HEK293 (cell line): Measurements from ENCODE around the gene PTPRCAP.

Experiments used
- CTCF ChIP-seq: fragments of 450-650 bp; formaldehyde crosslinking; IDR thresholded peaks from 2 replicates; pipeline ENCODE4 v1.5.1; 2016; ENCODE audit warnings: missing biosample characterization, missing genetic modification characterization
- OVOL3 ChIP-seq: fragments of 450-650 bp; formaldehyde crosslinking; IDR thresholded peaks from 2 replicates; pipeline ENCODE4 v1.5.1; 2016; ENCODE audit warnings: missing biosample characterization, missing genetic modification characterization
- TCF7L2 ChIP-seq: IDR thresholded peaks from 2 replicates; pipeline ENCODE4 v1.6.1; 2011; ENCODE audit warnings: low read depth, mild to moderate bottlenecking, inconsistent platforms, low read length, moderate library complexity, borderline replicate concordance
- YY1 ChIP-seq: fragments of 450-650 bp; formaldehyde crosslinking; IDR thresholded peaks from 2 replicates; pipeline ENCODE4 v1.5.1; 2018; ENCODE audit warnings: missing biosample characterization, missing genetic modification characterization
- ZBTB48 ChIP-seq: fragments of 450-650 bp; formaldehyde crosslinking; IDR thresholded peaks from 2 replicates; pipeline ENCODE4 v1.5.1; 2016; ENCODE audit warnings: missing biosample characterization, missing genetic modification characterization
- ZNF132 ChIP-seq: fragments of 450-650 bp; formaldehyde crosslinking; IDR thresholded peaks from 2 replicates; pipeline ENCODE4 v1.5.1; 2017; ENCODE audit warnings: missing biosample characterization, missing genetic modification characterization, borderline replicate concordance
- ZNF140 ChIP-seq: fragments of 450-650 bp; formaldehyde crosslinking; IDR thresholded peaks from 2 replicates; pipeline ENCODE4 v1.5.1; 2016; ENCODE audit warnings: missing biosample characterization, missing genetic modification characterization
- ZNF157 ChIP-seq: fragments of 450-650 bp; formaldehyde crosslinking; IDR thresholded peaks from 2 replicates; pipeline ENCODE4 v1.5.1; 2016; ENCODE audit warnings: missing biosample characterization, missing genetic modification characterization
- ZNF248 ChIP-seq: fragments of 450-650 bp; formaldehyde crosslinking; IDR thresholded peaks from 2 replicates; pipeline ENCODE4 v1.5.1; 2017; ENCODE audit warnings: missing biosample characterization, missing genetic modification characterization
- ZNF302 ChIP-seq: fragments of 450-650 bp; formaldehyde crosslinking; IDR thresholded peaks from 2 replicates; pipeline ENCODE4 v1.5.1; 2016; ENCODE audit warnings: missing biosample characterization, missing genetic modification characterization, low read depth
- ZNF324 ChIP-seq: fragments of 450-650 bp; formaldehyde crosslinking; IDR thresholded peaks from 2 replicates; pipeline ENCODE4 v1.5.1; 2016; ENCODE audit warnings: missing biosample characterization, missing genetic modification characterization
- ZNF404 ChIP-seq: fragments of 450-650 bp; formaldehyde crosslinking; IDR thresholded peaks from 2 replicates; pipeline ENCODE4 v1.5.1; 2017; ENCODE audit warnings: missing biosample characterization, missing genetic modification characterization
- ZNF48 ChIP-seq: fragments of 450-650 bp; formaldehyde crosslinking; IDR thresholded peaks from 2 replicates; pipeline ENCODE4 v1.5.1; 2016; ENCODE audit warnings: missing biosample characterization, missing genetic modification characterization
- ZSCAN4 ChIP-seq: fragments of 450-650 bp; formaldehyde crosslinking; IDR thresholded peaks from 2 replicates; pipeline ENCODE4 v1.5.1; 2017; ENCODE audit warnings: missing biosample characterization, missing genetic modification characterization

- no peak for TF ChIP-seq OVOL3 (tag by site-specific recombination)
- TF ChIP-seq TCF7L2 = no peak
- TF ChIP-seq ZNF140 (tag by site-specific recombination) = no peak
- TF ChIP-seq CTCF = no peak
- no peak for TF ChIP-seq ZNF48
- TF ChIP-seq ZNF302 (tag by site-specific recombination) = no peak
- no peak for TF ChIP-seq ZSCAN4 (tag by site-specific recombination)
- no peak for TF ChIP-seq ZNF157 (tag by site-specific recombination)
- no peak for TF ChIP-seq ZBTB48 (tag by site-specific recombination)
- TF ChIP-seq YY1 = no peak
- no peak for TF ChIP-seq ZNF248 (tag by site-specific recombination)
- TF ChIP-seq ZNF404 (tag by site-specific recombination) = no peak
- TF ChIP-seq ZNF324 (tag by site-specific recombination) = no peak
- TF ChIP-seq ZNF132 (tag by site-specific recombination) = no peak
Observed at GRCh38 chr11:67410984-67411784, 26.3 kb downstream of the PTPRCAP start.
